Activated naive CD4-positive, alpha-beta T cell (primary cell): ENCODE data around the gene DACH1.

Experiments
- DNase-seq, 4 experiments: peaks; one replicate each; lab custom pipeline; 2025; lab: John Stamatoyannopoulos, UW

Gene DACH1

GRCh38 chr13:71774863-71775262 lies 92.1 kb downstream of the DACH1 start:
- no peak for DNase-seq

GRCh38 chr13:71773531-71773930 lies 93.5 kb downstream of the DACH1 start:
- no peak for DNase-seq

- no peak for DNase-seq
These were observed 94.6 kb downstream of the DACH1 start for GRCh38 chr13:71772361-71772760.

GRCh38 chr13:71771144-71771543 lies 95.9 kb downstream of the DACH1 start:
- no peak for DNase-seq

- DNase-seq, result no peak
These were observed 96.3 kb downstream of the DACH1 start for GRCh38 chr13:71770710-71771109.

GRCh38 chr13:71768881-71769280 lies 98.1 kb downstream of the DACH1 start:
- no peak for DNase-seq

GRCh38 chr13:71759651-71760511 lies 107.1 kb downstream of the DACH1 start:
- DNase-seq, result no peak

- no peak for DNase-seq
These were observed 108.2 kb downstream of the DACH1 start for GRCh38 chr13:71758828-71759227.

- no peak for DNase-seq
These were observed 112.5 kb downstream of the DACH1 start for GRCh38 chr13:71754407-71754974.

- DNase-seq, result no peak
These were observed 114.1 kb downstream of the DACH1 start for GRCh38 chr13:71752775-71753513.

- no peak for DNase-seq
These were observed 115.9 kb downstream of the DACH1 start for GRCh38 chr13:71751073-71751472.

GRCh38 chr13:71730267-71730666 lies 136.7 kb downstream of the DACH1 start:
- DNase-seq, result no peak

GRCh38 chr13:71729441-71729840 lies 137.6 kb downstream of the DACH1 start:
- no peak for DNase-seq

- no peak for DNase-seq
These were observed 139.3 kb downstream of the DACH1 start for GRCh38 chr13:71727662-71728061.

- DNase-seq, result no peak
These were observed 140.0 kb downstream of the DACH1 start for GRCh38 chr13:71727042-71727441.

- DNase-seq, result no peak
These were observed 144.8 kb downstream of the DACH1 start for GRCh38 chr13:71722206-71722605.

GRCh38 chr13:71721104-71721503 lies 145.9 kb downstream of the DACH1 start:
- DNase-seq, result no peak

GRCh38 chr13:71718931-71719330 lies 148.1 kb downstream of the DACH1 start:
- no peak for DNase-seq

GRCh38 chr13:71714802-71715375 lies 152.1 kb downstream of the DACH1 start:
- DNase-seq, result no peak

- no peak for DNase-seq
These were observed 153.9 kb downstream of the DACH1 start for GRCh38 chr13:71712988-71713653.

GRCh38 chr13:71704656-71705055 lies 162.3 kb downstream of the DACH1 start:
- DNase-seq, result no peak

- DNase-seq, result no peak
These were observed 163.9 kb downstream of the DACH1 start for GRCh38 chr13:71703138-71703537.
